NB4 (cell line): Measurements from ENCODE around the gene PARD3.

Experiments used
- DNase-seq: peaks from one replicate; pipeline ENCODE4 v3.0.0; 2010; ENCODE audit warnings: low read depth
- H3K4me3 ChIP-seq: one replicate; pipeline ENCODE4 v1.5.1; 2011; ENCODE audit warnings: mild to moderate bottlenecking, low read depth, low read length, moderate library complexity
- CTCF ChIP-seq: IDR thresholded peaks from one replicate; pipeline ENCODE4 v1.5.1; 2012; ENCODE audit warnings: low read depth, low read length
- MAX ChIP-seq: IDR thresholded peaks from 2 replicates; pipeline ENCODE4 v1.6.1; 2011; ENCODE audit warnings: low read depth, low read length
- MYC ChIP-seq: IDR thresholded peaks from 2 replicates; pipeline ENCODE4 v1.6.1; 2011; ENCODE audit warnings: low read depth, low read length
- POLR2A ChIP-seq: IDR thresholded peaks from 2 replicates; pipeline ENCODE4 v1.6.1; 2011; ENCODE audit warnings: mild to moderate bottlenecking; ENCODE audit not compliant: insufficient read length; ENCODE audit errors: extremely low read depth

The PARD3 gene

GRCh38 chr10:34520510-34520909 lies 294.6 kb downstream of the PARD3 start:
- H3K4me3 ChIP-seq = no peak overlapping the region
- DNase-seq = no peak
- TF ChIP-seq CTCF (no peak), MYC (no peak), POLR2A (no peak), MAX (no peak)

- no peak for TF ChIP-seq MYC
- no peak for TF ChIP-seq POLR2A
- no peak for TF ChIP-seq CTCF
- no peak for TF ChIP-seq MAX
- H3K4me3 ChIP-seq = no peak overlapping the region
Observed at GRCh38 chr10:34520084-34520483, 295.0 kb downstream of the PARD3 start.

GRCh38 chr10:34514290-34514689 lies 300.8 kb downstream of the PARD3 start:
- no peak overlapping the region for H3K4me3 ChIP-seq
- no peak for TF ChIP-seq CTCF
- TF ChIP-seq POLR2A = no peak
- TF ChIP-seq MYC = no peak
- TF ChIP-seq MAX = no peak
- no peak for DNase-seq

More at GRCh38 chr10:34520084-34520483, 295.0 kb downstream of the PARD3 start:
- DNase-seq = no peak

GRCh38 chr10:34513636-34514035 lies 301.5 kb downstream of the PARD3 start:
- no peak for DNase-seq
- no peak for TF ChIP-seq MYC
- TF ChIP-seq POLR2A = no peak
- no peak for TF ChIP-seq CTCF
- TF ChIP-seq MAX = no peak
- H3K4me3 ChIP-seq = no peak overlapping the region

- no peak overlapping the region for H3K4me3 ChIP-seq
- no peak for DNase-seq
- TF ChIP-seq POLR2A (no peak), MYC (no peak), MAX (no peak), CTCF (no peak)
Observed at GRCh38 chr10:34507217-34507616, 307.9 kb downstream of the PARD3 start.

- TF ChIP-seq MYC (no peak), CTCF (no peak), MAX (no peak), POLR2A (no peak)
- H3K4me3 ChIP-seq = no peak overlapping the region
- DNase-seq = no peak
Observed at GRCh38 chr10:34506786-34507185, 308.3 kb downstream of the PARD3 start.
